H1 (cell line): ENCODE data around the gene CRYBG3. TPM values are rescaled to one million over a fixed set of nuclear protein-coding genes. Genes with fewer than 3 reads are reported as not detected.
A peak's percentile ranks its signal among the peaks of the same experiment; 100 is the strongest.

Source experiments
- CTCF ChIA-PET: fragments of 300-600 bp; sonication (Branson Sonifier 250); formaldehyde crosslinking; loops from one replicate; lab custom pipeline; 2021; ENCODE audit not compliant: partially characterized antibody; lab: Charles Lee
- POLR2A ChIA-PET: fragments of 300-600 bp; sonication (Branson Sonifier 250); formaldehyde crosslinking; loops from one replicate; lab custom pipeline; 2021; ENCODE audit warnings: inconsistent platforms; ENCODE audit not compliant: partially characterized antibody; lab: Charles Lee
- DNase-seq, 2 experiments: peaks; one replicate each; pipeline versions ENCODE4 v3.0.0 to v3.0.0-alpha.2; 2010 to 2022; ENCODE audit warnings: low spot score in 2 of 2, low read depth in 1 of 2, mixed read lengths in 1 of 2
- FAIRE-seq: peaks from 2 replicates; lab custom pipeline; 2011; peaks lifted over from hg19 to GRCh38; lab: Jason Lieb, UNC
- H2AFZ ChIP-seq: 2 replicates; pipeline ENCODE4 v1.8.1; 2012; ENCODE audit warnings: low read length, inconsistent platforms
- H2AK5ac ChIP-seq: 2 replicates; pipeline ENCODE4 v1.6.1; 2013; ENCODE audit warnings: low read depth, low read length
- H2BK120ac ChIP-seq: replicated peaks from 2 replicates; pipeline ENCODE3; 2013; ENCODE audit warnings: low read depth, low read length, inconsistent platforms
- H2BK12ac ChIP-seq: 2 replicates; pipeline ENCODE4 v1.6.1; 2013; ENCODE audit warnings: low read depth, low read length
- H2BK15ac ChIP-seq: 2 replicates; pipeline ENCODE4 v1.6.1; 2013; ENCODE audit warnings: low read length
- H2BK20ac ChIP-seq: 2 replicates; pipeline ENCODE4 v1.6.1; 2013; ENCODE audit warnings: low read length
- H2BK5ac ChIP-seq: 2 replicates; pipeline ENCODE4 v1.6.1; 2013; ENCODE audit warnings: low read depth, low read length
- H3K14ac ChIP-seq: 2 replicates; pipeline ENCODE4 v1.6.1; 2013; ENCODE audit warnings: inconsistent platforms; ENCODE audit not compliant: insufficient read length
- H3K18ac ChIP-seq: 2 replicates; pipeline ENCODE4 v1.6.1; 2013; ENCODE audit warnings: low read length; ENCODE audit errors: extremely low read depth
- H3K23ac ChIP-seq: 2 replicates; pipeline ENCODE4 v1.6.1; 2013; ENCODE audit warnings: inconsistent platforms; ENCODE audit not compliant: insufficient read length
- H3K23me2 ChIP-seq: 2 replicates; pipeline ENCODE4 v1.6.1; 2013; ENCODE audit warnings: low read depth, low read length
- H3K27ac ChIP-seq: 2 replicates; pipeline ENCODE4 v1.6.1; 2011; ENCODE audit warnings: low read depth, low read length, inconsistent platforms
- H3K27me3 ChIP-seq, 4 experiments: replicated peaks in 1 of 4; 1 replicate in 1 of 4; 2 replicates in 3 of 4; pipeline versions ENCODE4 v1.6.1 to v1.8.1; 2011 to 2013; ENCODE audit warnings: low read length in 3 of 4, mild to moderate bottlenecking in 3 of 4, inconsistent platforms in 2 of 4, mixed read lengths in 2 of 4, moderate library complexity in 1 of 4; ENCODE audit not compliant: control insufficient read depth in 3 of 4, insufficient read depth in 3 of 4; ENCODE audit errors: extremely low read depth in 1 of 4
- H3K36me3 ChIP-seq, 4 experiments: 2 replicates each; pipeline versions ENCODE4 v1.6.1 to v1.8.1; 2011 to 2013; ENCODE audit warnings: mild to moderate bottlenecking in 4 of 4, low read length in 3 of 4, moderate library complexity in 2 of 4, control low read depth in 1 of 4, inconsistent platforms in 1 of 4; ENCODE audit not compliant: insufficient read depth in 4 of 4, control insufficient read depth in 2 of 4
- H3K4ac ChIP-seq: replicated peaks from 2 replicates; pipeline ENCODE3; 2013; ENCODE audit warnings: low read length, low read depth, mixed read lengths, inconsistent platforms; ENCODE audit not compliant: insufficient read length
- H3K4me1 ChIP-seq, 4 experiments: replicated peaks in 1 of 4; 1 replicate in 1 of 4; 2 replicates in 3 of 4; pipeline versions ENCODE4 v1.6.1 to v1.8.1; 2011 to 2013; ENCODE audit warnings: low read length in 3 of 4, inconsistent platforms in 2 of 4, mixed read lengths in 1 of 4; ENCODE audit not compliant: insufficient read depth in 4 of 4, control insufficient read depth in 3 of 4
- H3K4me2 ChIP-seq, 2 experiments: 2 replicates each; pipeline versions ENCODE4 v1.6.1 to v1.8.1; 2011 to 2013; ENCODE audit warnings: low read depth in 2 of 2, low read length in 2 of 2, control low read depth in 1 of 2, inconsistent platforms in 1 of 2, mild to moderate bottlenecking in 1 of 2; ENCODE audit not compliant: insufficient read depth in 1 of 2
- H3K4me3 ChIP-seq, 4 experiments: fragments of 200-600, 300-600 bp in 1 of 4; sonication (generic), shearing (Covaris generic), sonication (Bioruptor Twin) in 1 of 4; 2 replicates each; pipeline versions ENCODE4 v1.5.1 to v1.8.1; 2011 to 2016; ENCODE audit warnings: low read length in 4 of 4, low read depth in 3 of 4, control low read depth in 2 of 4, inconsistent platforms in 2 of 4, mild to moderate bottlenecking in 2 of 4, mixed read lengths in 1 of 4, moderate library complexity in 1 of 4; ENCODE audit not compliant: insufficient read depth in 2 of 4; ENCODE audit errors: extremely low read depth in 1 of 4
- H3K56ac ChIP-seq: replicated peaks from 2 replicates; pipeline ENCODE3; 2013; ENCODE audit warnings: low read depth, mild to moderate bottlenecking, mixed read lengths, low read length, inconsistent platforms; ENCODE audit not compliant: insufficient read length
- H3K79me1 ChIP-seq: 2 replicates; pipeline ENCODE4 v1.6.1; 2013; ENCODE audit warnings: low read depth, low read length, control low read depth
- H3K79me2 ChIP-seq, 2 experiments: 2 replicates each; pipeline versions ENCODE4 v1.6.1 to v1.8.1; 2012 to 2013; ENCODE audit warnings: low read length in 2 of 2, mild to moderate bottlenecking in 2 of 2, inconsistent platforms in 1 of 2; ENCODE audit not compliant: insufficient read depth in 2 of 2, control insufficient read depth in 1 of 2
- H3K9ac ChIP-seq, 4 experiments: replicated peaks in 1 of 4; 1 replicate in 1 of 4; 2 replicates in 3 of 4; pipeline versions ENCODE4 v1.6.1 to v1.8.1; 2011 to 2013; ENCODE audit warnings: low read depth in 3 of 4, low read length in 3 of 4, control low read depth in 2 of 4, mild to moderate bottlenecking in 2 of 4, moderate library complexity in 2 of 4, inconsistent platforms in 1 of 4; ENCODE audit errors: extremely low read depth in 1 of 4
- H3K9me3 ChIP-seq, 2 experiments: 2 replicates each; pipeline versions ENCODE4 v1.6.1 to v1.8.1; 2012 to 2013; ENCODE audit warnings: mild to moderate bottlenecking in 2 of 2, moderate library complexity in 2 of 2, control low read depth in 1 of 2, inconsistent platforms in 1 of 2, low read depth in 1 of 2, low read length in 1 of 2, mixed read lengths in 1 of 2; ENCODE audit not compliant: insufficient read depth in 2 of 2
- H4K20me1 ChIP-seq, 2 experiments: replicated peaks in 1 of 2; 2 replicates each; pipeline versions ENCODE3 to v1.8.1; 2011 to 2013; ENCODE audit warnings: inconsistent platforms in 2 of 2, low read length in 2 of 2, mild to moderate bottlenecking in 1 of 2; ENCODE audit not compliant: insufficient read depth in 2 of 2, control insufficient read depth in 1 of 2
- H4K5ac ChIP-seq: 2 replicates; pipeline ENCODE4 v1.6.1; 2013; ENCODE audit warnings: low read length, low read depth, mixed read lengths, inconsistent platforms; ENCODE audit not compliant: insufficient read length
- H4K8ac ChIP-seq: 2 replicates; pipeline ENCODE4 v1.8.0; 2013; ENCODE audit warnings: mild to moderate bottlenecking, moderate library complexity, low read length, inconsistent platforms; ENCODE audit not compliant: insufficient read depth; ENCODE audit errors: extremely low read depth
- H4K91ac ChIP-seq: replicated peaks from 2 replicates; pipeline ENCODE3; 2013; ENCODE audit warnings: low read length, mixed read lengths, inconsistent platforms; ENCODE audit not compliant: insufficient read length
- ASH2L ChIP-seq: fragments of 200-600, 300-600 bp; sonication (generic); IDR thresholded peaks from one replicate; pipeline ENCODE4 v1.7.1; 2017; ENCODE audit warnings: low read length
- BACH1 ChIP-seq: IDR thresholded peaks from 2 replicates; pipeline ENCODE4 v1.6.1; 2012; ENCODE audit warnings: low read length, improper control_type of control experiment
- CTBP2 ChIP-seq: IDR thresholded peaks from 2 replicates; pipeline ENCODE4 v1.7.0; 2011; ENCODE audit warnings: borderline replicate concordance, mild to moderate bottlenecking, moderate library complexity, mixed read lengths, low read length; ENCODE audit not compliant: insufficient read depth, insufficient read length
- HDAC2 ChIP-seq, 2 experiments: fragments of 300-600 bp in 1 of 2; sonication (generic) in 1 of 2; IDR thresholded peaks; 2 replicates each; pipeline ENCODE4 v1.6.1; 2011 to 2012; ENCODE audit warnings: low read depth in 2 of 2, low read length in 2 of 2, mild to moderate bottlenecking in 2 of 2, moderate library complexity in 2 of 2, borderline replicate concordance in 1 of 2, inconsistent platforms in 1 of 2
- JUN ChIP-seq: IDR thresholded peaks from 2 replicates; pipeline ENCODE4 v1.6.1; 2011; ENCODE audit warnings: low read depth, mild to moderate bottlenecking, improper control_type of control experiment, low read length
- KDM5A ChIP-seq: fragments of 200-600 bp; IDR thresholded peaks from 2 replicates; pipeline ENCODE4 v1.7.1; 2012; ENCODE audit warnings: mild to moderate bottlenecking, low read length, inconsistent platforms, mixed read lengths
- NANOG ChIP-seq: IDR thresholded peaks from 2 replicates; pipeline ENCODE4 v1.6.1; 2011; ENCODE audit warnings: low read length, low read depth, mild to moderate bottlenecking, inconsistent platforms; ENCODE audit not compliant: insufficient read depth, poor library complexity, severe bottlenecking
- PHF8 ChIP-seq: fragments of 200-600 bp; sonication (generic); conservative IDR thresholded peaks from 2 replicates; pipeline ENCODE4 v1.7.1; 2012; ENCODE audit warnings: low read depth, mild to moderate bottlenecking, inconsistent platforms, low read length, moderate library complexity
- RBBP5 ChIP-seq: IDR thresholded peaks from 2 replicates; pipeline ENCODE4 v1.7.1; 2012; ENCODE audit warnings: low read depth, mild to moderate bottlenecking, inconsistent platforms, low read length, moderate library complexity, borderline replicate concordance
- SIN3A ChIP-seq, 2 experiments: IDR thresholded peaks in 1 of 2; conservative IDR thresholded peaks in 1 of 2; 2 replicates each; pipeline ENCODE4 v1.6.1; 2011 to 2012; ENCODE audit warnings: low read length in 2 of 2, improper control_type of control experiment in 1 of 2, low read depth in 1 of 2, mild to moderate bottlenecking in 1 of 2
- SIRT6 ChIP-seq: IDR thresholded peaks from one replicate; pipeline ENCODE4 v1.7.1; 2012; ENCODE audit warnings: low read length, inconsistent platforms
- TAF7 ChIP-seq: optimal IDR thresholded peaks from 2 replicates; pipeline ENCODE3; 2011; ENCODE audit warnings: low read depth, mild to moderate bottlenecking, inconsistent platforms, low read length, moderate library complexity, borderline replicate concordance
- TBP ChIP-seq: IDR thresholded peaks from 2 replicates; pipeline ENCODE4 v1.6.1; 2011; ENCODE audit warnings: low read depth, low read length, improper control_type of control experiment
- ZNF274 ChIP-seq: IDR thresholded peaks from 2 replicates; pipeline ENCODE4 v1.7.0; 2012; ENCODE audit warnings: low read length, borderline replicate concordance; ENCODE audit errors: extremely low read depth
- WGBS, 2 experiments: shearing (Covaris generic) in 1 of 2; methylation state at CpG; one replicate each; pipeline versions ENCODE4 v1.1.6 to v1.1.7; 2013 to 2015; ENCODE audit warnings: low lambda C conversion rate in 2 of 2, mixed read lengths in 2 of 2, inconsistent platforms in 1 of 2, low coverage in 1 of 2, missing lambda C conversion rate in 1 of 2; ENCODE audit not compliant: insufficient replicate concordance in 2 of 2, insufficient coverage in 1 of 2, insufficient read length in 1 of 2; ENCODE audit errors: extremely low coverage in 1 of 2, missing lambda C conversion rate in 1 of 2; 5-methylcytosine and 5-hydroxymethylcytosine counted together
- polyA plus RNA-seq, 7 experiments: library from polyadenylated mRNA; depleted of rRNA in 3 of 7; stranded (reverse) in 5 of 7; unstranded in 2 of 7; fragments of >200 nt in 5 of 7; fragments of 200-250 nt in 2 of 7; gene quantifications; 1 replicate in 5 of 7; 2 replicates in 1 of 7; 4 replicates in 1 of 7; pipeline versions ENCODE4 v1.2.1 to v1.2.3, GENCODE V29; 2011 to 2013; ENCODE audit warnings: missing spikeins in 2 of 7, mixed read lengths in 2 of 7
- total RNA-seq: library from RNA; stranded (reverse); fragmentation: NEBNext Ultra II Directional; extraction: Animal tissue kit (Norgen Biotek cat#: 25700); gene quantifications from 2 replicates; pipeline ENCODE4 v1.2.1, GENCODE V29; 2021

CRYBG3 gene
- total and polyA plus RNA-seq, 2 of the 8 experiments (the other 6 are each of a cell fraction or from before 2014, with no cell fraction given): 2.1 to 8.0 TPM

DNA sequence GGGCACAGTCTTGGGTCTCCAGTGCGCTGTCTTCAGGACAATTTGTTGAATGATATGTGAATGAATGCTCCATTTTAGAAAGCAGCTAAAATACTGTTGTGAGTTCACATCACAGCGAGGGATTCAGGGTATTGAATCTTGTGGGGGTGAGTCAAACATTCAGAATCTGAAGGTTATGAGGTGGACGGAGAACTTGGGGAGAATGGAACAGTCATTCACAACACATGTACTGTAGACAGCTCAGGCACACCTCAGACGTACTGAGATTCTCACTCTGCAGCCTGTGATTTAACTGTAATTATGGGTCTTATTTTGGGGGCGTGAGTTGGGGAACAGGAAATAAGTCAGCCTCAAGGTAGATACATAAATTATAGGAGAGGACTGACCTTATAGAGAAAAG is 13.9 kb downstream of the CRYBG3 start:
- H3K23ac ChIP-seq: no peak overlapping the region
- no peak overlapping the region for H2BK20ac ChIP-seq
- H2BK5ac ChIP-seq: no peak overlapping the region
- DNase-seq: no peak
- H4K20me1 ChIP-seq: no peaks in the 10 kb centered on the region
- no peaks in the 10 kb centered on the region for H3K36me3 ChIP-seq
- no peak overlapping the region for H2BK15ac ChIP-seq
- H3K4me3 ChIP-seq: no peak overlapping the region
- no peaks in the 10 kb centered on the region for H3K23me2 ChIP-seq
- WGBS, 2 experiments: 90% methylated on average over 5 of the region's 5 CpGs; no CpG with 5 or more reads in 1 of the 2 experiments
- H2BK12ac ChIP-seq: no peak overlapping the region
- H3K27ac ChIP-seq: no peak overlapping the region
- H3K18ac ChIP-seq: no peak overlapping the region
- H4K91ac ChIP-seq: no peak overlapping the region
- 0 out of 4 replicates have a peak, but pooled peaks cover 0 to 2% of the 10 kb centered on the region in 2 experiments for H3K79me2 ChIP-seq
- H4K8ac ChIP-seq: no peak overlapping the region
- H3K14ac ChIP-seq: no peak overlapping the region
- FAIRE-seq: peak; percentile 32
- no peak overlapping the region for H4K5ac ChIP-seq
- no peak overlapping the region for H2AK5ac ChIP-seq
- no peak overlapping the region for H3K4me2 ChIP-seq
- no peaks in the 10 kb centered on the region for H3K9me3 ChIP-seq
- H3K79me1 ChIP-seq: no peaks in the 10 kb centered on the region; the same call in 1 of the 2 replicates
- ChIA-PET POLR2A (no interaction called here), CTCF (interaction anchor here (1.0 kb wide), 1 partner anchor 136 kb away, joined by 3 read pairs; no protein-coding TSS in a partner anchor)
- no peaks in the 10 kb centered on the region for H3K4me1 ChIP-seq
- no peak overlapping the region for H3K4ac ChIP-seq
- H2BK120ac ChIP-seq: no peak overlapping the region
- H3K56ac ChIP-seq: no peak overlapping the region
- no peaks in the 10 kb centered on the region for H3K27me3 ChIP-seq
- no peak overlapping the region for H3K9ac ChIP-seq
- H2AFZ ChIP-seq: no peak overlapping the region
- no peak for TF ChIP-seq ASH2L
- TF ChIP-seq RBBP5: no peak
- no peak for TF ChIP-seq SIN3A (conservative IDR thresholded peaks at IDR 0.05 in 1 of 2, IDR thresholded peaks at IDR 0.05 in 1 of 2; ENCODE audit: low read depth in 1 of 2, low read length in 2 of 2)
- TF ChIP-seq ZNF274: no peak
- TF ChIP-seq TAF7: no peak
- no peak for TF ChIP-seq PHF8
- no peak for TF ChIP-seq NANOG
- TF ChIP-seq CTBP2: no peak
- TF ChIP-seq KDM5A: no peak
- TF ChIP-seq TBP: no peak
- TF ChIP-seq SIRT6: no peak
- TF ChIP-seq HDAC2 (IDR thresholded peaks at IDR 0.05; ENCODE audit: borderline replicate concordance in 1 of 2, low read depth in 2 of 2, low read length in 2 of 2): no peak
- no peak for TF ChIP-seq JUN
- no peak for TF ChIP-seq BACH1
